Astrocyte (in vitro differentiated cells and primary cell): ENCODE data around the gene NFKB1.

Experiments
- EZH2 ChIP-seq: IDR thresholded peaks from 2 replicates; pipeline ENCODE4 v1.6.1; 2012; ENCODE audit warnings: mild to moderate bottlenecking, low read length, inconsistent platforms; ENCODE audit not compliant: insufficient read depth
- TF ChIP-seq, protein P1 (sequence below): IDR thresholded peaks from 2 replicates; pipeline ENCODE4 v1.5.1; 2011; ENCODE audit warnings: low read depth, mild to moderate bottlenecking, inconsistent platforms, low read length, moderate library complexity; ENCODE audit not compliant: insufficient read depth

DNA sequence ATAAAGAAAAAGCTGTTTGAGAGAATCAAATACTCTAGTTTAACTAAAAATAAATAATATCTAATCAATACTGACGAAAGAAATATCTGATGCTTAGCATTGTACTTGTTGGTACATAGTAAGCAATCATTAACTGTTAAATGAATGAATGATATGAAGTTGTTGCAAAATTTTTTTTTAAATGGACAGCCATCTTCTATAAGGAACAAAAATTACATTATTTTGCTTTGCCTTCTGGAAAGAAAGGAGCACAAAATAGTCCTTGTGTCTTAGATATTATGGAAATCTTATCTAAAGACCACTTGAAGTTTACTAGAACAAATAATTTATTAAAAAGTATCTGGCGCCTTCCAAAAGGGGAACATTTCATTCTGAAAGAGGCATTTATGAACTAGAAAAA is 4.5 kb downstream of the NFKB1 start:
- no peak for TF ChIP-seq EZH2
- TF ChIP-seq, protein P1, sequence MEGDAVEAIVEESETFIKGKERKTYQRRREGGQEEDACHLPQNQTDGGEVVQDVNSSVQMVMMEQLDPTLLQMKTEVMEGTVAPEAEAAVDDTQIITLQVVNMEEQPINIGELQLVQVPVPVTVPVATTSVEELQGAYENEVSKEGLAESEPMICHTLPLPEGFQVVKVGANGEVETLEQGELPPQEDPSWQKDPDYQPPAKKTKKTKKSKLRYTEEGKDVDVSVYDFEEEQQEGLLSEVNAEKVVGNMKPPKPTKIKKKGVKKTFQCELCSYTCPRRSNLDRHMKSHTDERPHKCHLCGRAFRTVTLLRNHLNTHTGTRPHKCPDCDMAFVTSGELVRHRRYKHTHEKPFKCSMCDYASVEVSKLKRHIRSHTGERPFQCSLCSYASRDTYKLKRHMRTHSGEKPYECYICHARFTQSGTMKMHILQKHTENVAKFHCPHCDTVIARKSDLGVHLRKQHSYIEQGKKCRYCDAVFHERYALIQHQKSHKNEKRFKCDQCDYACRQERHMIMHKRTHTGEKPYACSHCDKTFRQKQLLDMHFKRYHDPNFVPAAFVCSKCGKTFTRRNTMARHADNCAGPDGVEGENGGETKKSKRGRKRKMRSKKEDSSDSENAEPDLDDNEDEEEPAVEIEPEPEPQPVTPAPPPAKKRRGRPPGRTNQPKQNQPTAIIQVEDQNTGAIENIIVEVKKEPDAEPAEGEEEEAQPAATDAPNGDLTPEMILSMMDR = no peak
